ENCODE results near the gene NRK.
"Not testable (repeated sequence)": the region's sequence is repeated elsewhere in the genome, so short reads cannot be mapped to it uniquely, and the experiment has no call there.

DNA sequence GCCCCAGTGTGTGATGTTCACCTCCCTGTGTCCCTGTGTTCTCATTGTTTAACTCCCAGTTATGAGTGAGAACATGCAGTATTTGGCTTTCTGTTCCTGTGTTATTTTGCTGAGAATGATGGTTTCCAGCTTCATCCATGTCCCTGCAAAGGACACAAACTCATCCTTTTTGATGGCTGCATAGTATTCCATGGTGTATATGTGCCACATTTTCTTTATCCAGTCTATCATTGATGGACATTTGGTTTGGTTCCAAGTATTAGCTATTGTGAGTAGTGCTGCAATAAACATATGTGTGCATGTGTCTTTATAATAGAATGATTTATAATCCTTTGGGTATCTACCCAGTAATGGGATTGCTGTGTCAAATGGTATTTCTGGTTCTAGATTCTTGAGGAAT is 16.7 kb upstream of the NRK start:
- TF ChIP-seq POLR2AphosphoS5, CTCF (IDR thresholded peaks at IDR 0.05): not testable (repeated sequence)

All from sigmoid colon (tissue), 4 donors.